Fibroblast of lung (primary cell): ENCODE results near the gene PKNOX2.

Experiments used
- EZH2 ChIP-seq: IDR thresholded peaks from 2 replicates; pipeline ENCODE4 v1.5.1; 2012; ENCODE audit warnings: low read length, control low read depth, mild to moderate bottlenecking; ENCODE audit errors: missing control alignments
- TF ChIP-seq, protein P1 (sequence below), 2 donors: IDR thresholded peaks in 1 of 2; conservative IDR thresholded peaks in 1 of 2; 1 replicate in 1 of 2; 2 replicates in 1 of 2; pipeline ENCODE4 v1.5.1; 2011 to 2012; ENCODE audit warnings: low read length in 2 of 2, control low read depth in 1 of 2, inconsistent platforms in 1 of 2, low read depth in 1 of 2, mild to moderate bottlenecking in 1 of 2

DNA sequence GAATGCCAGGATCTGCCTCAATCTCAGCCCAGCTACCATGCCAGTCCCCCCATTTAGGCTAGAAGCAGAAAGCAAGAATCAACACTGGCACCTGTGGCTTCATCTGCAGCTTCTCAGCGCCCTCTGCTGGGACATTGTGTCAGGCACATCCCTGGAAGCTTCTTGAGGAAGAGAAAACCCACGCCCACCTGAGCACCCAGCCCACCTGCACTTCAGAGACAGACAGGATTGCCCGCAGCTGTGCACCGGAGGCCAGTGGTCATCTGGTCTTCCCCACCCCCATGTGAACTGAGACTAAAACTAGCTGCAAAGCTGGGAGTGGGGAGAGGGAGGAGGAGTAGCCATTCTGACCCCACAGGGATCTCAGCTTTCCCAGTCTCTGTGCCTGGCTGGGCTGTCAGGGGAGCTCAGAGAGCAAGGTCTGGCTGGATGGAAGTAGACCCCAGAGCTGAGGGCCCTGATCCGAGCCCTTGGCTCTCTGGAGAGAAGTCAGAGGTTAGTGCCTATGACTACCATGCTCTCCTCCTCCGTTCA lies 264.7 kb downstream of the PKNOX2 start:
- TF ChIP-seq, protein P1, sequence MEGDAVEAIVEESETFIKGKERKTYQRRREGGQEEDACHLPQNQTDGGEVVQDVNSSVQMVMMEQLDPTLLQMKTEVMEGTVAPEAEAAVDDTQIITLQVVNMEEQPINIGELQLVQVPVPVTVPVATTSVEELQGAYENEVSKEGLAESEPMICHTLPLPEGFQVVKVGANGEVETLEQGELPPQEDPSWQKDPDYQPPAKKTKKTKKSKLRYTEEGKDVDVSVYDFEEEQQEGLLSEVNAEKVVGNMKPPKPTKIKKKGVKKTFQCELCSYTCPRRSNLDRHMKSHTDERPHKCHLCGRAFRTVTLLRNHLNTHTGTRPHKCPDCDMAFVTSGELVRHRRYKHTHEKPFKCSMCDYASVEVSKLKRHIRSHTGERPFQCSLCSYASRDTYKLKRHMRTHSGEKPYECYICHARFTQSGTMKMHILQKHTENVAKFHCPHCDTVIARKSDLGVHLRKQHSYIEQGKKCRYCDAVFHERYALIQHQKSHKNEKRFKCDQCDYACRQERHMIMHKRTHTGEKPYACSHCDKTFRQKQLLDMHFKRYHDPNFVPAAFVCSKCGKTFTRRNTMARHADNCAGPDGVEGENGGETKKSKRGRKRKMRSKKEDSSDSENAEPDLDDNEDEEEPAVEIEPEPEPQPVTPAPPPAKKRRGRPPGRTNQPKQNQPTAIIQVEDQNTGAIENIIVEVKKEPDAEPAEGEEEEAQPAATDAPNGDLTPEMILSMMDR (conservative IDR thresholded peaks at IDR 0.05 in 1 of 2, IDR thresholded peaks at IDR 0.05 in 1 of 2; ENCODE audit: low read depth in 1 of 2, low read length in 2 of 2), result peak; percentile 50 to 81
- TF ChIP-seq EZH2, result no peak
